ENCODE measurements around the gene HSD11B2.

The HSD11B2 gene

DNA sequence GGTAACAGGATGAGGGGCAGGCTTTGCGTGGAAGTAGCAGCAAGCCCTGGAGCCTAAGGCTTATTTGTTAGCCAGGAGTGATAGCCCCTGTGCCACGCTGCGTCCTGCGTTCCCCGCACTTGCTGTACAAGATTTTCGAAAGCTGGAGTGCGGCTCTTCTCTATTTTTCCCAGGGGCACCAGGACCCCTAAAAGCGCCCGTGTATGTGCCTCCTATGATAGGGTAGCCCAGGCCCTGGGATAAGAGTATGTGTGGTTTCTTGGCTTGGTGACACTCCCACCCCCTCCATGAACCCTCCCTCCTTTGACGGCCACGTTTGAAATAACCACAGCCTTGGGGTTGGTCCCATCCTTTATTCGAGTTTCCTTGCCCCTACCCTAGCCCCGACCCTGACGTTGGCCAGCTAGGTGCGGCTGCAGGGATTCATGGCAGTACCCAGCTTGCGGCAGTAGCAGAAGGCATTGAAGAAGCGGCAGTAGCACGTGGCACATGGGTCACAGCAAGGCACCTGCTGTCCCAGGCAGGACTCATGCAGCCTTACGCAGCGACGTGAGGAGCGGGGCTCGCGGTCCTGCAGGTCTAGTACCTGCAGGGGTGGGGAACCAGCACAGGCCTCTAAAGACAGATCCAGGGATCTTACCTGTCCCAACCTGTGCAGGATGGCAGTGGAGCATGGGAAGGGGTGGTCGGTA lies 51.5 kb downstream of the HSD11B2 start:
- DNase-seq, result no peak

DNA sequence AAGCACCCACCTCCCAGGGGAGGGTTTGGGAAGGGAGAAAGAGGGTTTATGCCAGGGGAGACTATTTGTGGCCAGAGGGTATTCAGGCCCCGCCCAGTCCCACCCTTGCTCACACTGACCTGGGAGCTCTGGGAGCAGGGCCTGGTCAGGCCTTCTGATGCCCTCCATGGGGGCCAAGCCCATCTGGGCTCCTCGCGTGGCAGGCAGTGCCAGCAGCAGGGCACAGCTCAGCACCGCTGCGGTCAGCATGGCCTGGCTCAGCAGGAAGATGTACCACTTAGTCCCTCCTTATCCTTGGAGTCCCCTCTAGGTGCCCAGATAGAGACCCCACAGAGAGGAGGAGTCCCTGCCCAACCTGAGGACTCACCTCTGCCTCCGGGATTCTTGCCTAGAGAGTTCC lies 52.2 kb downstream of the HSD11B2 start, which contains the start of gene AGRP:
Gene AGRP (minus strand): TSS at position 398 of the 400 bp plus-strand sequence. CDS start 149 bp downstream, at position 249.
- no peak for DNase-seq

DNA sequence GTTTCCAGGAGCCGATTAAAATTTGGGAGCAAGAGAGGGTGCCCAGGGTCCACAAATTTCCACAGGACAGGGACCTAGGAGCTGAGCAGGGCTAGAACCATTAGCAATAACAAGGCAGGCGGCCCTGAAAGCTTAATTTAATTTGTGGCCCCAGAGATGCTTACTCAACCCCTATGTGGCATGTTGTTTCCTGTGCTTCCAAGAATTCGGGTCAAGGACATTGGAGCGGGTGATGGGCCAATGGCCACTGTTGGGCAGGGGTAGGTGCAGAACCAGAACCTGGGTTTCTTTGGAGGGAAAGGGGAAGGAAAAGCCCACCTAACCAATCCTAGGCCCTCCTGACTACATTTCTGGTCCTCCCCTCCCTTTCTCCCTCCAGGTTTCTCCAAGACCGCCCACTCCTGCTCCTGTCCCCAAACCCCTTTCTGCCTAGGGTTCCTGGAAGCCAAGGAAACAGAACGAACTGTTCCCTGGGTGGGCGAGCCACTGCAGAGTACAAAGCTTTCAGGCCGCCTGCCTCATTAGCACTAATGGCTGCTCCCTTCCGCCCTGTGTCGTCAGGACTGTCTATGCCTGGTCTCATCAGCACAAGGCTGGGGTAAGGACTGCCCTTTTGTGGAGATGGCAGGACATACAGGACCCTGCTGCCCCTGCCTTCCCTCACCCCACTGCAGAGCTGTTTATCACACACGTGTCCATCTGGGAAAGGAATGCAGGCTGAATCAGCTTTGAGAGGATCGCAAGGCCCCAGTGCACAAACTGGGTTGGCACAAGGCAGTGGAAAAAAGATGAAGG lies 53.0 kb downstream of the HSD11B2 start:
- DNase-seq, result no peak

DNA sequence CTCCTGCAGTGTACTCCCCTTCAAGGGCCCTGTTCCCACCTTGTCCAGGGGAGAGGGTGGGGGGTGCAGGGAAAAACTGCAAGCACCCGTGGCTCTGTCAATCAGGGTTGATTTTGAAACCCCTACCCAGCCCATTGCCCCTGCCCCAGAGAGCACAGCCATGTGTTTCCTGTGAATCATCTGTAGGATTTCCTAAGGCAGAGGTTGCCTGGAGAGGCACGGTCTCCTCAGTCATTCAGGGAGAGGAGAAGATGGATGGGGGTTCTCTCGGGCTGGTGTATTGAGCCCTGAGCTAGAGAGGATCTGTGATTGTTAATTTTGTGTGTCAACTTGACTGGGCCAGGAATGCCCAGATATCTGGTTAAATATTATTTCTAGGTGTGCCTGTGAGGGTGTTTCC lies 55.9 kb downstream of the HSD11B2 start:
- no peak for DNase-seq
